Fibroblast of skin of left quadriceps (primary cell): ENCODE data around the gene SHROOM3.
"Not testable (repeated sequence)": the region's sequence is repeated elsewhere in the genome, so short reads cannot be mapped to it uniquely, and the experiment has no call there.

Experiments used
- DNase-seq, 2 experiments: peaks; one replicate each; pipeline ENCODE4 v3.0.0-alpha.2; 2013; ENCODE audit warnings: low read depth in 2 of 2

SHROOM3 gene

DNA sequence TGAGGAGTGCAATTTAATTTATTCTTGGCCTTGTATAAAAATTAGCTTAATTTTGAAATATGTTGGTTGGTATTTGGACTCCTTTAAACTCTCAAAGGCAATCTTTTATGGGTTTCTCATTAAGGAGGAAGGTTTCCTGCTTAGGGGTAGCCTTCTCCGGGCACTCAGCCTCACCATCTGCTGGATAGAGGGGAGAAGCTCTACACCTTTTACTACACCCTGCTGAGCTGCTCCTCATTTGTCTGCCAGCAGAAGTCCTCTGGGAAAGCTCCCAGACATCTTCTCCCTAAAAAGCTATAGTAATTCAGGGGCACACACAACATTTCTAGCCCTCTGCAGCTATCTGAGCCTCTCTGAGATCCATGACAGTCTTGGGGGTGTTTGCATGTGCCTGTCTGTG, 283.8 kb downstream of the SHROOM3 start:
- DNase-seq: no peak

DNA sequence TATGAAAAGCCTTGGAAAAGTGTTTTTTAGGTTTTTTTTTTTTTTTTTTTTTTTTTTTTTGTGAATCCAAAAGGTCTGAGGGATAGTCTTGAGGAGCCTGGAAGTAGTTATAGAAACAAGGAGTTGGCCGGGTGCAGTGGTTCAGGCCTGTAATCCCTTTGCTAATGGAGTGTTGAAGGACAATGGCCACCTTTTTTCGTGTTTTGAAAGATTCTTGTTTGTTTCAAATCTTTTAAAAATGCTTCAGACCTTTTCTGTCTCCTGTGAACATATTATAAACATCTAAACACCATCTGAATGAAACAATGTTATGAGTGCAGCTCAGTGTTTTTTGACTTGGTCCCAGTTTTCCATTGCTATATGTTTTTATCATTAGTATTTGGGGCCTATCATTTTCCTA, 285.1 kb downstream of the SHROOM3 start:
- DNase-seq: no peak

DNA sequence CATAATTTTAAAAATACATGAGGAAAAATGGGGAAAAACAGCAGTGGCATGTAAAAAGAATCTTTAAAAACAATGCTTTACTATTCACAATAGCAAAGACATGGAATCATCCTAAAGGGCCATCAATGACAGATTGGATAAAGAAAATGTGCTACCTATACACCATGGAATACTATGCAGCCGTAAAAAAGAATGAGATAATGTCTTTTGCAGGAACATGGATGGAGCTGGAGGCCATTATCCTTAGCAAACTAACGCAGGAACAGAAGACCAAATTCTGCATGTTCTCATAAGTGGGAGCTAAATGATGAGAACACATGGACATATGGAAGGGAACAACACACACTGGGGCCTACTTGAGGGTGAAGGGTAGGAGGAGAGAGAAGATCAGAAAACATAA, 287.1 kb downstream of the SHROOM3 start:
- not testable (repeated sequence) for DNase-seq

DNA sequence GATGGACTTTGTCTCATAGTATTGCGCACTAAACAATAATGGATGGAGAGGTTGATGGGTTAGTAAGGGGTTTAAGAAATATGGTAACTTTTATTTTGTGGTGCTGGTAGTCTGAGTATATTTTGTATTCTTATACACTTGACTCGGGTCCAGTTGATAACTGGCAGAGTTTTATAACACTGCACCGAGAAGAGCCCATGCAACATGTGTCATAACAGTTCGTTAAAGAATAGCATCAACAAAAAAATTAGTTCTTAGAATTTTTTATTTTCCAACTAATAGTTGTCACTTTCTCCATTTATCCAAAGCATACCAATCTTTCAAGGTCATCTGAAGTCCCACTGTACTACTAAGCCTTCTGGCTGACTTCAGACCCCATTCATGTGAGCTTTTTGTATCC, 287.8 kb downstream of the SHROOM3 start:
- no peak for DNase-seq

DNA sequence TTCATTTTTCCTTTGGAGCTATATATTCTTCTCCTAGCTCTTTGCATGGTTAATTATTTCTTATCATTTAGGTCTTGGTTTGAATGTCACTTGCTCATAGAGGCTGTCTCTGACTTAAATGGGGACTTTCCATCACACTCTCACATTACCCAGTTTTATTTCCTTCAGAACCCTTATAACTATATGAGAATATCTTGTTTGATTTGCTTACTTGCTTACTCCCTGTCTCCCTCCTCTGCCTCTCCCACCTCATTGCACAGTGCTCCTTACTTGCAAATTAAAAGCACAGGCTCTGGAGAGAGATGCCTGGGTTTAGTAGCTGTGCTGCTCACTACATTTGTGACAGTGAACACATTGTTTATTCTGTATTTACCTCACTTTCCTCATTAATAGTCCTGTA, 288.3 kb downstream of the SHROOM3 start:
- no peak for DNase-seq

DNA sequence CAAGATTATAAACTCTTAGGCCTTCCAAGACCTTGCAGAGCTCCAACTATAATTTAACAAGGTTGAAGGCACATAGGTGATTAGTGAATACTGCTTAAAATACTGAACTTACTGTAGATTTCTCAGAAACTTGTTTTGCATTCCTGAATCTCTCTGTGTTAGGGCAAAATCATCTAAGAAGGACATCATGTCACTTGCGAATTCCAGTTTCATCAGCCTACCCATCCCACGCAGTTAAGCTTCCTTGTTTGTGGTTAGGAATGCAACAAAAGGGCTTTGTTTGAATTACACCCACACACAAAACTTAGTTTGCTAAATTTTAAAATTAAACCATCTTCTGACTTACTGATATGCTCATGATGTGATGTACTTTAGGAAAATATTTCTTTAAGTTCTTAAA, 288.9 kb downstream of the SHROOM3 start:
- no peak for DNase-seq

DNA sequence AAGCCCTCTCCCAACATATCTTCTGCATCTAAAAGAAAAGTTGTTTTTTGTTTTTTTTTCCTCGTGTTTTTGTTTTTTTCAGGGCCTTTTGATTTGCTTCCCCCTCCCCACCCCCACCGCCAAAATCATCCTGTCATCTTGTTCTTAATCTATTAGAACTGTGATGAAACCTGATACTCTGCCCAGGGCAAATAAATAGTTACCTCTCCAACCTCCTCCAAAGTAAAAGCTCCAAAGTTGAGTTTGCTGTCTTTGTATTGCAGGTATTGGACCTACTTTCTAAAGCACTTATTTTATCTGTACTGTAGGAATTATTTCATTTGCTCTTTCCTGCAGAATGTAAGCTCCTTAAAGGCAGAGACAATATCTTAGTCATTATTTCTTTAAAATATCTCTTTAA, 290.0 kb downstream of the SHROOM3 start:
- no peak for DNase-seq

DNA sequence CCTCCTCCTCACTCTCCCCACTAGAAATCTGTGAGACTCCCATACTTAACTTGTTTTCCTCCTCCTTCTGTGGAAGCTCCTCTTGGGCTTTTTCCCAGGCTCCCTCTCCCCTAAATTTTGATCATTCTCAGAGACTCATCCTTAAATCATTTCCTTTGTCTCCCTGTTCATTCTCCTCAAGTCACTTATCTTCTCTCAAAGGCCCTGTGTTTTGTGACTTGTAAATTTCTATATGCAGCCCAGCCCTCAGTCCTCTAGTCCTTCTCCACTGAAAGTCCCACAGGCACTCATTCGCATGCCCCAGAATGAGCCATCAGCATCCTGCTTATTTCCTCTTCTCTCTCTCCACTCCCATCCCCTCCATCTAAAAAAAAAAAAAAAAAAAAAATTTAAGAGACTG, 291.1 kb downstream of the SHROOM3 start:
- DNase-seq: no peak

DNA sequence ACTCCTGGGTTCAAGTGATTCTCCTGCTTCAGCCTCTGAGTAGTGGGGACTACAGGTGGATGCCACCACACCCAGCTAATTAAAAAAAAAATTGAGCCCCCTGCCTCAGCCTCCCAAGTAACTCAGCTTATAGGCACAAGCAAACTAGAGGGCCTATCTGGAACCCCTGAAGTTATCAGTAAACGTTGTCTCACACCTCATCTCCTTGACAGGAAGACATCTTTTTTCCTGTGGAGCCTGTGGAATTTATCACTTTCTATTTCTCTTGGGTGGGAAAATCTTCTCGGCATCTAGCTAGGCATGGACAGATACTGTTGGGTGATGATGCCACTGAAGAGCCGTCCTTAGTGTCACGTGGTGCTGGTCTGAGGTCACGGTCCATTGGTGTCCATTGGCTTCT, 291.6 kb downstream of the SHROOM3 start:
- no peak for DNase-seq

DNA sequence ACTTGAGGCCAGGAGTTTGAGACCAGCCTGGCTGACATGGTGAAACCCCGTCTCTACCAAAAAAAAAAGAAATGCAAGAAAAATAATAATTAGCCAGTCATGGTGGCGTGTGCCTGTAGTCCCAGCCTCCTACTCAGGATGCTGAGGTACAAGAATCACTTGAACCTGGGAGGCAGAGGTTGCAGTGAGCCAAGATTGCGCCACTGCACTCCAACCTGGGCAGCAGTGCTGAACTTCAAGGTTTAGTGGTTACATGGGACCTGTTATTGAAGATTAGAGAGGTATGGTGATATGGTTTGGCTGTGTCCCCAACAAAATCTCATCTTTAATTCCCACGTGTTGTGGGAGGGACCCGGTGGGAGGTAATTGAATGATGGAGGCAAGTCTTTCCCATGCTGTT, 292.9 kb downstream of the SHROOM3 start:
- DNase-seq: not testable (repeated sequence)

DNA sequence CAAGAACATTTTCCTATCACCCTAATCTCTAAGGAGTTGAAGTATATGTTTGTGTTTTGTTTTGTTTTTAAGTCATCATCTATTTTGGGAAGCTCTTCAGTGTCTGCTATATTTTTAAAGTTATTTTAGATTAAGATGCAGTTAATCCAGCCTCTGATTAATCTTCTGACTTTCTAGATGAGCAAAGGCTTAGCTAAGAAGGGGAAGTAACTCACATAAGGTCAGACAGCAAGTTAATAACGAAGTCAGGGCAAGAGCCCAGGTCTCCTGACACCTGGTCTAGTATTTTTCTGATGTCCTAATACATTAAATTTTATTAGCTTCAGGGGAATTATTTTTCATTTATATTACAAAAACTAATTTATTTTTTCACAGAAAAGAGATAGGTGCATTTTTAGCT, 294.4 kb downstream of the SHROOM3 start:
- DNase-seq: no peak

DNA sequence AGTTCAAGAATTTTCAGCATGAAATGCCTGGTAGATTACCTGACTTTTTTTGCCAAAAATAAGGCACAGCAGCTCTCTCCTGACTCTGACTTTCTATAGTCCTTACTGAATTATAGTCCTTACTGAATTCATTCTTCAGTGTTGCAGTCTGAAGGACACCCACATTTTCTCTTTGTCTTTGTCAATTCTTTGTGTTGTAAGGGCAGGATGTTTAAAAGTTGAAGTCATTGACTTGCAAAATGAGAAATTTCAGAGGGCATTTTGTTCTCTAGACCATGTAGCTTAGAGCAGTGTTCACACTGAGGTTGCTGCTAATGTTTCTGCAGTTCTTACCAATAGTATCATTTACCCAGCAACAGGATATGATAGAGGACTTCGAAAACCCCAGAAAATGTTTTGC, 295.0 kb downstream of the SHROOM3 start:
- DNase-seq: no peak

DNA sequence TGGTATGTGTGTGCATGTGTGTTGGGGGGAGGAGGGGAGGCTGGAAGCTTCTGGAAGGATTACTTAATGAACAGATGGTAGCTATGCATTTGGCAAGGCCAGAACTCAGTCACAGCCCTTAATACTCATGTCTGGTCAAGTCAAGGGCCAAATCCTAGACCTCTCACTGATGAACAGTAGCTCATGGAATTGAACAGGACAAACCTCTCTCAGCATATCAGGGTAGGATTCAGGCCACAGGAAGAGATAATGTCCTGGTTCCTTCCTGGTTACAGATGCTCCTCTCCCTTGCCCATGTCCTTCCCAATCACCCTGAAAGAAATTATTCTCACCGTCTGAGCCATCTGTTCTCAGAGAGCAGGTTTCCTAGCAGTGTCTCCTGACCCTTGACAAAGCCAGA, 297.2 kb downstream of the SHROOM3 start:
- no peak for DNase-seq

DNA sequence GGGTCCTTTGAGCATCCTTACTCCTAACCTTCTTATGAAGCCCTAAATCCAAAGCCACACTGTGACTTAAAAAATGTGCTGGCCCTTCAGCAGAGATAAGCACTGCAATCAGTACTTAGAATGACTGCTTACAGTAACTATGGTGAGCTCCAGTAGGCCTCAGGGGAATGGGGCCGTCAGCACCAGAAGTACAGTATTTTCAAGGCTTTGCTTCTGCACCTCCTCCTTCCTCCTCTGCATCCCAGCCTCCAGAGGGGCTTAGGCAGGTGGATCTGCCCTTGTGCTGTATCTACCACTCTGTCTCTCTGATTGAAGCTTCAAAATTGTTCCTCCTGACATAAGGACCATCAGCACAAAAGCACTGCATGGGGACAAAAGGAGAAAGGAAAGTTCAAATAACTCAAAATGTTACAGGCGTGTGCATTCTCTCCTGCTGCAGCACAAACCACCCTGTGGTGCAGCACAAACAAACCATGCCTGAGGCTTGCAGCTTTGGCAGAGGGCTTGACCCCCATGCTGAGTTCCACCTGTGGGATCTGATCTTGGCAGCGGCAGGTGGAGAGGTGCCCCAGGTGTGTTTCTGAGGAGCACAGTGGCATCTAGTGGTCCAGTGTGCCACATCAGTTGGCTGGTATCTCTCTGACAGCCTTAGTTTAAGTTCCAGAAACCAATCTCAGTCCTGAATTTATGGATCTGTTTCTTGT, 298.2 kb downstream of the SHROOM3 start:
- DNase-seq: no peak

DNA sequence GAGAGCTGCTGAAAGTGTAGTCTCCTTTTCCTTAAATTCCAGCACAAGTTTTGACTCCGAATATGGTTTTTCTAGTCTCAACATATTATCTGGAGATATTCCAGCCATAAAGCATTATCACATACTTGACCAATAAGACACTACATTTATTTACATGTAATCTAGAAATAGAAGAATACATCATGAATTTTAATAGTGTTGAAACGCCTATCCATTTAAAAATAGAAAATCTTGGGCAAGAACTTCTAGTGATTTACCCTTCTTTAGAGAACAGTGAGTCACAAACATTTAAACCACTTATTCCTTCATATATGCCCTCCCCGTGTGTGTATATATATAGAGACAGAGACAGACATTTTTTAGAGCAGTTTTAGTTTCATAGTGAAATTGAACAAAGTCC, 301.4 kb downstream of the SHROOM3 start:
- peak; percentile 89 for DNase-seq

DNA sequence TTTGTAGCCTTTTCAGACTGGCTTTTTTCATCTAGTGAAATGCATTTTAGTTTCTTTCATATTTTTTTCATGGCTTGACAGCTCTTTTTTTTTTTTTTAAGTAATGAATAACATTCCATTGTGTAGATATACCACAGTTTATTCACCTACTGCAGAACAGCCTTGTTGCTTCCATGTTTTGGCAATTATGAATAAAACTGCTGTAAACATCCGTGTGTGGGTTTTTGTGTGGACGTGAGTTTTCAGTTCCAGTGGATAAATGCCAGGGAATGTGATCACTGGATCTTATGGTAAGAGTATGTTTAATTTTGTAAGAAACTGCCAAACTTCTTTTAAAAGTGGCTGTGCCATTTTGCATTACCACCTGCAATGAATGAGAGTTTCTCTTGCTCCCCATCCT, 302.2 kb downstream of the SHROOM3 start:
- no peak for DNase-seq

DNA sequence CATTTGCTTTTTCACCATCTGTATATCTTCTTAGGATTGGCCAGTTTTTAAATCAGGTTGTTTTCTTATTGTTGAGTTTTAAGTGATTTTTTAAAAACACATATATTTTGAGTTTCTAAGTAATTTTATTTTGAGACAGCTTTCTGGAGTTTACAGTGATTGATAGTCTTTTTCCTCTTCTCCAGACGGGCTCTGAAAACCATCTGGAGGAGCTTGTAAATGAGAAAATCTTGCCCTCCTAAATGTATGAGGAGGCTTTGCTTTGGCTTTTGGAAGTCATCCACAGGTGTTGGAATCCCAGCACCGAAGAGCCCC, 302.7 kb downstream of the SHROOM3 start:
- no peak for DNase-seq

DNA sequence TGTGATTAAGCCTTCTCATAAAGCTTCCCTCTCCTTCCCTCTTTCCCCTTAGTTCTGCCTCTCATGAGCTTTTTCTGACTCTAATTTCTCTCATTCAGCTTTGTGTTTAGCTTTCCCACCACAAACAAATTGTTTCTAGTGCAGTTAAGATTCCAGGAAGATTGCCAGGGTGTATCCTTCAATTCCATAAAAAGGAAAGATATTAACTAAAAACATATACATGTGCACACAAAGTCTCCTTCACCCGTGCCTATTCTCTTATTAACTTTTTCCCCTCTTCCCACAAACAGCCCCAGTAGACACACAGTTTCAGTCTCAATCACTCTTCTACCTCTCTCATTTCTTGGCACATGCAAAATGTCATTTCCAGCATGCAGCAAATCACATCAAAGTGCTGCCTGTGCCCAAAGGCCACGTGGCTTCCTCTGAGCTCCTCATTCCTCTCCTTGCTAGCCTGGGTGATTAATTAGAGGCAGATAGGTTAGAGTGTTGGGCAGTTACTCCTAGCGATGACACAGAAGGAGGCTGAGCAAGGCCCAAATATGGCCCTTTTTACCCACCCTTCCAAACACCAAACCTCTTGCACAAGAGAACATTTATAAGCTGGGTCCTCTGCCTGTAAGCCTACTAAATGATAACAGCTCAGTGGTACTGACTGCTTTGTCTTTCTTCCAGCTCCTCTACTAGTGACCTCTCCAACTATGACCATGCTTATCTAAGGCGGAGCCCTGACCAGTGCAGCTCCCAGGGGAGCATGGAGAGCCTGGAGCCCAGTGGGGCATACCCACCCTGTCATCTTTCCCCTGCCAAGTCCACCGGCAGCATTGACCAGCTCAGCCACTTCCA, 303.3 kb downstream of the SHROOM3 start:
- peak; percentile 93 to 94 for DNase-seq

DNA sequence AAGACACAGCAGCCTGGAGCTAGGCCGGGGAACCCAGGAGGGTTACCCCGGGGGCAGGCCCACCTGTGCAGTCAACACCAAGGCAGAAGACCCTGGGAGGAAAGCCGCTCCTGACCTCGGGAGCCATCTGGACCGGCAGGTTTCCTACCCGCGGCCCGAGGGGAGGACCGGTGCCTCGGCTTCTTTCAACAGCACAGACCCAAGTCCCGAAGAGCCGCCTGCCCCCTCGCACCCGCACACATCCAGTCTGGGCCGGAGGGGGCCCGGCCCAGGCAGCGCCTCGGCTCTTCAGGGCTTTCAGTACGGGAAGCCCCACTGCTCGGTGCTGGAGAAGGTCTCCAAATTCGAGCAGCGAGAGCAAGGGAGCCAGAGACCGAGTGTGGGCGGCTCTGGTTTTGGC, 305.2 kb downstream of the SHROOM3 start:
- DNase-seq: no peak

DNA sequence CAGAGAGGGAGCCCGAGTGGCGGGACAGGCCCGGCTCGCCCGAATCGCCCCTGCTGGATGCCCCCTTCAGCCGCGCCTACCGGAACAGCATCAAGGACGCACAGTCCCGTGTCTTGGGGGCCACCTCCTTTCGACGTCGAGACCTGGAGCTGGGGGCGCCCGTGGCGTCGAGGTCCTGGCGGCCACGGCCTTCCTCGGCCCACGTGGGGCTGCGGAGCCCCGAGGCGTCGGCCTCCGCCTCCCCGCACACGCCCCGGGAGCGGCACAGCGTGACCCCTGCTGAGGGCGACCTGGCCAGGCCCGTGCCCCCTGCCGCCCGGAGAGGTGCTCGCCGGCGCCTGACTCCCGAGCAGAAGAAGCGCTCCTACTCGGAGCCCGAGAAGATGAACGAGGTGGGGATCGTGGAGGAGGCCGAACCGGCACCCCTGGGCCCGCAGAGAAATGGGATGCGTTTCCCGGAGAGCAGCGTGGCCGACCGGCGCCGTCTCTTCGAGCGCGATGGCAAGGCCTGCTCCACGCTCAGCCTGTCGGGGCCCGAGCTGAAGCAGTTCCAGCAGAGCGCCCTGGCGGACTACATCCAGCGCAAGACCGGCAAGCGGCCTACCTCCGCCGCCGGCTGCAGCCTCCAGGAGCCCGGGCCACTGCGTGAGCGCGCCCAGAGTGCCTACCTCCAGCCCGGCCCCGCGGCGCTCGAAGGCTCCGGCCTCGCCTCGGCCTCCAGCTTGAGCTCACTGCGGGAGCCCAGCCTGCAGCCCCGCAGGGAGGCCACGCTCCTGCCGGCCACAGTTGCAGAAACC, 306.0 kb downstream of the SHROOM3 start:
- DNase-seq: no peak

DNA sequence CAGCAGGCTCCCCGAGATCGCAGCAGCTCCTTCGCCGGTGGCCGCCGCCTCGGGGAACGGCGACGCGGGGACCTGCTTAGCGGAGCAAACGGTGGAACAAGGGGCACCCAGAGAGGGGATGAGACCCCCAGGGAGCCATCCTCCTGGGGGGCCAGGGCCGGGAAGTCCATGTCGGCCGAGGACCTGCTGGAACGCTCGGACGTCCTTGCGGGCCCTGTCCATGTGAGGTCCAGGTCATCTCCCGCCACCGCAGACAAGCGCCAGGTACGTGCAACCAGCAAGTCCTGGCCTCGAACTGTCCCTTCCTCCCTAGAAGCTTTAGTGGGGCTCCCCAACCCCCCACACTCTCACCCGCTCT, 306.6 kb downstream of the SHROOM3 start:
- DNase-seq: no peak

DNA sequence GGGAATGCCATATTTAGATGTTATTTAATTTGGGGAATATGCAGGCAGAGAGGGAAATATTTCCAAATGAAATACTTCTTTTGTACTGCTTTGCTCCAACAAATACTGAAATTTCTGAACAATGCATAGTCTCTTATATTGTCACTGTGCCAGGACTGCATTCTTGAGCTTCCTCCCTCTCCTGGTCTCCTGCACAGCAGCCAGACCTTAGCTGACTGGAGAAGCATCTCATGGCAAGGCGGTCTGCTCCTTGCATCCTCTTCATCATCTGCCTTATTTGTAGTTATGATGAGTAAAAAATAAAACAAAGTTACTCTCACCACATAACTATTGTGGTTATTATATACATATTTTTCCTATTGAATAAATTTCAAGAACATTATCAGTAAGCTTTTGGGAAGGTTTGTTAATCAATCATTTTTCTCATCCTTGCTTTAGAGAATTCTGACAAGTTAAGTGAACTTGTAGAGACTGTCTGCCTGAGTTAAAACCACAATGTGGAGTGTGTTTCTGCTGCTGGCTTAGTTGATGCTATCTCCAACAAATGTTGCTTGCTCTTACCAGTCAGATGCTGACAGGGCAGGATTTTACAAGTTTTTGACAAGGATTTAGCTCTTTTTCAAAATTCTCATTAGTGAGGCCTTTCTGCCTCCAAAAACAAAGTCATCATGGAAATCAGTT, 309.4 kb downstream of the SHROOM3 start:
- peak; percentile 91 to 93 for DNase-seq
